GM18526 (cell line): ENCODE data around the gene HPCAL1.

Experiments
- POLR2A ChIP-seq: IDR thresholded peaks from 3 replicates; pipeline ENCODE4 v1.6.1; 2011; ENCODE audit not compliant: insufficient read length; ENCODE audit errors: extremely low read depth

The HPCAL1 gene

GRCh38 chr2:10377747-10378085 lies 75.0 kb downstream of the HPCAL1 start:
- TF ChIP-seq POLR2A, result no peak

GRCh38 chr2:10378189-10378588 lies 75.5 kb downstream of the HPCAL1 start:
- TF ChIP-seq POLR2A, result no peak

- TF ChIP-seq POLR2A, result no peak
These were observed 77.6 kb downstream of the HPCAL1 start for GRCh38 chr2:10380048-10380926.

GRCh38 chr2:10381997-10382353 lies 79.3 kb downstream of the HPCAL1 start:
- no peak for TF ChIP-seq POLR2A

GRCh38 chr2:10382354-10383061 lies 79.8 kb downstream of the HPCAL1 start:
- no peak for TF ChIP-seq POLR2A

- no peak for TF ChIP-seq POLR2A
These were observed 81.4 kb downstream of the HPCAL1 start for GRCh38 chr2:10383960-10384734.

- TF ChIP-seq POLR2A, result no peak
These were observed 82.8 kb downstream of the HPCAL1 start for GRCh38 chr2:10385501-10385900.

GRCh38 chr2:10385933-10386773 lies 83.4 kb downstream of the HPCAL1 start:
- no peak for TF ChIP-seq POLR2A

GRCh38 chr2:10387033-10387432 lies 84.3 kb downstream of the HPCAL1 start:
- TF ChIP-seq POLR2A, result no peak

- TF ChIP-seq POLR2A, result no peak
These were observed 86.4 kb downstream of the HPCAL1 start for GRCh38 chr2:10388954-10389560.

- no peak for TF ChIP-seq POLR2A
These were observed 86.9 kb downstream of the HPCAL1 start for GRCh38 chr2:10389573-10389972.

- TF ChIP-seq POLR2A, result no peak
These were observed 87.7 kb downstream of the HPCAL1 start for GRCh38 chr2:10390369-10390801.

- TF ChIP-seq POLR2A, result no peak
These were observed 89.4 kb downstream of the HPCAL1 start for GRCh38 chr2:10392100-10392499.

- no peak for TF ChIP-seq POLR2A
These were observed 89.8 kb downstream of the HPCAL1 start for GRCh38 chr2:10392548-10392947.

- no peak for TF ChIP-seq POLR2A
These were observed 90.4 kb downstream of the HPCAL1 start for GRCh38 chr2:10392951-10393639.

GRCh38 chr2:10393640-10393982 lies 90.9 kb downstream of the HPCAL1 start:
- TF ChIP-seq POLR2A, result no peak
